Activated T-helper 1 cell treated with anti-CD3 and anti-CD28 coated beads, Interleukin-2, amount 50 U/mL, for 16 hours (primary cell): ENCODE data around the gene MAML3.
A peak's percentile ranks its signal among the peaks of the same experiment; 100 is the strongest.

Experiments used
- DNase-seq, 2 donors: peaks; one replicate each; pipeline ENCODE4 v3.0.0-alpha.2; 2020; ENCODE audit warnings: low read depth in 1 of 2, low spot score in 1 of 2

The MAML3 gene

DNA sequence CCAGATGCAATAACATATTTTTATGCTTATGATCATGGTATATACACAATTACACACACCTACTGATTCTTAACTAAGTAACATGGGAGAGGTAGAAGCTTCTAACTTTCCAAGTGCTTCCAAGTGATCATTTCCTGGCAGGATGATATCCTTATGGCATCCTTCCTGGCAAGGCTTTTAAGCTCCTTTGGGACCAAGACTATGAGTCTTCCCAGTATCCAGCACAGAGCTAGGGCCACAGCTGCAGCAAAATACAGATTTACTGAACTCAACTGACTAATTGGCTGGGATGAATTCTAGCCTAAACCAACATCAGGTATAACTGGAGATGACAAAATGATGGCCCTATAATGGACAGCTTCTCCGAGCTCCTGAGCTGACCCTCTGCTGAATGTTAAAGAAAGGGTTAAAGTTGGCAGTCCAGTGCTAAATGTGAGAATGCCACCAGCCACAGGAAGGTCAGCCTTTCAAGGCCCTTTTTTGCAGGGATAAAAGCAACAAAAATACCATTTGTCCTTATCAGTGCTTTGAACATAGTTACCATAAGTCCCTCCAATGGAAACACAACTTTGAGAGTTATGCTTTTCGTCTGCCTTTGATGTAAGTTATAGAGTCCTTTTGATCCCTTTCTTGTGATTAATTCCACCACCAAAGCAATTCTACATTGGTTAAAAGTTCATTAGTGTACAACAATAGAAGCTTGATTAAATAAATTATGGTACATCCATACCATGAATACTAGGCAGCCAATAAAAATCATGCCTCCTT is 415.0 kb downstream of the MAML3 start:
- no peak for DNase-seq

DNA sequence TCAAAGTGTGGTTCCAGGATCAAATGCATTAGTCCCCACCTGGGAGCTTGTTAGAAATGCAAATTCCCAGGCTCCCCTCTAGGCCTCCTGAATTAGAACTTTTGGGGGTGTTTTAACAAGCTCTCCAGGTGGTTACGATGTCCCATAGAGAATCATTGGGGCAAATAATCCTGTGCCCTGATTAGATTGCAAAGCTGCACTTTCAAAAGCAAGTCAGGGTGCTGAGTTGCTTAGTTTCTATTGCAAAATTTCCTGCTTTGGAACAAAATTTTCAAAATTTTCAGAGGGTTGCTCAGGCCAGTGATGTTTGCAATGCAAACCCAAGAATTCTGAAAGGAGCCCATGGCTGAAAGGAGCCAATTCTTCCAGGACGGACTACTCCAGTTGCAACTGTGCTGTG is 417.3 kb downstream of the MAML3 start:
- no peak for DNase-seq

GRCh38 chr4:139736274-139736660 is 417.7 kb downstream of the MAML3 start:
- no peak for DNase-seq

- no peak for DNase-seq
These were observed 418.4 kb downstream of the MAML3 start for GRCh38 chr4:139735381-139736273.

DNA sequence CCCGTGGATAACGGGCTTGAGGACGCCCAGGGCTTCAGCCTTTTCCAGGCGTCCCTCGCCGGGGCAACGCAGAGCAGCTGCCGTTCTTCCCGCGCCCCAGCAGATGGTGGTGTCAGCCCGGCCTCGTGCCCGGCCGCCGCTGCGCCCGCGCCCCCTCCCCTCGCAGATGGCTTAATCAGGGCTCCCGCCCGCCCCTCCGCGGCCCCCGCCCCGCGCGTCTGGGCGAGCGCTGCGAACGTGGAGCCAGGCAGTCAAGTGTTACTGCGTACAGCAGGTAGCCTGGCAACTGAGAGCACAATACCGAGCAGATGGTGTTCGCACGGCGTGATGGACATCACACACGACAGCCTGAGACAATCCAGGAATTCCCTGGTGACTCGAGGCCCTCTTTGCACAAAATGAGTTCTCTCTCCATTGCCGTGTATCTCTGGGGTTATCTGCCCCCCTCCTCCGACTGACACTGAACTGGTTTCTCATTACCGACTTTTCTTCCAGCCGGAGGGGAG is 419.1 kb downstream of the MAML3 start:
- DNase-seq = peak in 1 of 2 donors; percentile 19

DNA sequence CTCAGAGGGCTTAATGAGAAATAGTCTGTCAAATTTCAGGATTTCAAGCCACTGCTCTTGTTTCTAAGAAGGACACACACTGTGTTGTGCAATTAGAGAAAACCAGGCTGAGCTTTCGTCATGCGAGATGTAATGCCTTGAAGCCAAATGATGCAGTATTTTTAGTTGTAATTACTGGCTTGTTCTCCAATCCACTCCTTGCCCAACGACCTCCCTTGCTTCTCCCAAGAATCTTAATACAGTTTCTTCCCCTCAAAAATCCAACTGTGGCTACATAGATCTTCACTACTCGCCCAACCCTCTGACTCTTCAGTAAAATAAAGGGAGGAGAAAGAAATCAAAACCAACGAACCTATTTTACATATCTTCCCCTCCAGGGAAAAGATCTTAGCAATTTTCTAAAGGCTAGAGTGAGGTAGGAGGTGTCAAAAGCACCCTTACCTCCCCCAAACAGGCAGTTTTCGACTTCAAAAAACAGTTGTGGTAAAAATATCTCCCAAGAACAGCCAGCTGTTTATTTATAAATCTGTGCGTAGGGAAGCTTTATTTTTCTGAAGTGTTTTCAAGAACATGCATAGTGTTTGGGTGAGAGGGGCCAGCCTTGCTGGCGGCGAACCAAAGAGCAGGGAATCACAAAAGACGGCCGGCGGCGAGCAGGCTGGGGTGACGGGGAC is 419.6 kb downstream of the MAML3 start:
- no peak for DNase-seq

DNA sequence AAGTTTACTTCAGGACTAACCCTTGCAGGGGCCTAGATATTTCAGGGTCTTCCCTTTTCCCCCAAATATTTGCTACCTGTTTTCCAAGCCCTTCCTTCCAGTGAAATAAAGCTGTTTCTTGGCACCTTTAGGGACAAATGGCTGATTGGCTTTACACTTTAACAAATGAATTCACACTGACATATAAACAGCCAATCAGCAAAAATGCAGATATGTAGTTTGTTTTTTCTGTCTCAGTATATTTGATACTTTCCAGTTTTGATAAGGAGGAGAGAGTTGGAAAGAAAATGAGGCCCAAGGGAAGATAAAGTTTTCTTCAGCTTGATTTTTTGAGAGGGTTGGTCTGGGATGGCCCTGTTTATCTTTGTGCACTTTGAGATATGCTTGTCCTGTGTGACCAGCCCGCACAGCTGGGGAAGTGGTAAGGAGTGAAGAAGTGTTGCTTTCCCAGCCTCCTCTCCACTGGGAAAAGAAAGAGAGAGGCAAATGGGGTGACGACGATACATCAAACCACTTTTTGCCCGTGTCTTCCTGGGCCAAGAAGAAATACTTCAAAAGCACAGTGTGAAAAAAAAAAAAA is 420.9 kb downstream of the MAML3 start:
- no peak for DNase-seq

DNA sequence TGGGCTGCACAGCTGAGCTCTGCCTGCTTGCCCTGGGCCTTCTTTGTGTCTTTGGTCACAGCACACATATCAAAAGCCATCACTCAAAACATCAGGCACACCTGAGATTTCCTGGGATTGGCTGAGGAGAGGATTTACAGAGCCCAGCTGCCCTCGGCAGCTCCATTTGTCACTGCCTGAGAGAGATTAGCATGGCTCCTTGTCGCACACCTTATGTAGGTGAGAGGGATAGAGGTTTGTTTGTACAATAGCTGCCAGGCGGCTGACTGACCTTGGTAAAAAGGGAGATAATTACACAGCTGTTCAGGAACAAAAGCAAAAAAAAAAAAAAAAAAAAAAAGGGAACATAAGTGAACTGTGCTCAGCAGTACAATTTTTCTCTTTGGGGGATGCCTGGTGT is 425.1 kb downstream of the MAML3 start:
- no peak for DNase-seq

- no peak for DNase-seq
These were observed 425.8 kb downstream of the MAML3 start for GRCh38 chr4:139728146-139728545.

GRCh38 chr4:139726615-139727014 is 427.4 kb downstream of the MAML3 start:
- DNase-seq = no peak

- DNase-seq = no peak
These were observed 428.7 kb downstream of the MAML3 start for GRCh38 chr4:139725236-139725635.

DNA sequence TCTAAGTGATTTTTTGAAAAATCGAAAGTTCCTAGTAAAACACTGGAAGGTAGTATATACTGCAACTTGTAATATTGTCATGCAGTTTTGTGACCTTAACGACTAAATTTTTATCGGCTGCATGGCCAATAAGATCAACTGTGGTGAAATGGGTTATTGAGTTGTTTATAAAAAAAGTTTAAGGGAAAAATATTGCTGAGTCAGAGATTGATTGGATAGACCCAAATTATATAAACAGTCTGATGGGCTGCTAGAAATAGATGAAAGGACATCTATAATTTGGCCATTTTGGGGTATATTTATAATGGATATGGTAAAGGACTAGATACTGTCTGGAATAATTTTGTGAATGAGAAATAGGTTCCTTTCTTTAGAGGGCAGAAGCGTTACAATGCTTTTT is 432.2 kb downstream of the MAML3 start:
- DNase-seq = no peak

- DNase-seq = no peak
These were observed 433.2 kb downstream of the MAML3 start for GRCh38 chr4:139720806-139721205.

GRCh38 chr4:139719381-139720101 is 434.4 kb downstream of the MAML3 start:
- DNase-seq = no peak

DNA sequence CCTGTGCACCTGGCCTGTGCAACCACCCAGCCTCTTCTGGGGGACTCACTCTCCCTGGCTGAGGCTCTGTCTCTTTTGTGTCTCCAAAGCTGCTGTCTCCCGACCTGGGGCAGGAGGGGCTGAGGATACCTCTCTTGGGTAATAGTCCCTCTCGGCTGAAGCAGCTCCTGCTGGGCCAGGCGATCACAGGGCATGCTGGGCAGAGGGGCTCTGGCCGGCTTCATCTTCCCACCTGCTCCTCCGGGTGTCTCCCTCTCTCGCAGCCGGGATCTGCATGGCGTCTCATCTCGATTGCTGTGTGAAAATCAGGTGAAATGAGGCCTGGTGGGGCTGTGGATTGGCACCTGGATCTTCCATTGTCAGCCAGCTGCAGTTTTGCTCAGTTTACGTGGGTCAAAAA is 435.2 kb downstream of the MAML3 start:
- no peak for DNase-seq

- no peak for DNase-seq
These were observed 435.6 kb downstream of the MAML3 start for GRCh38 chr4:139718358-139718757.

- DNase-seq = no peak
These were observed 438.1 kb downstream of the MAML3 start for GRCh38 chr4:139715746-139716391.

- DNase-seq = no peak
These were observed 441.1 kb downstream of the MAML3 start for GRCh38 chr4:139712882-139713281.

- no peak for DNase-seq
These were observed 442.5 kb downstream of the MAML3 start for GRCh38 chr4:139711461-139711860.

DNA sequence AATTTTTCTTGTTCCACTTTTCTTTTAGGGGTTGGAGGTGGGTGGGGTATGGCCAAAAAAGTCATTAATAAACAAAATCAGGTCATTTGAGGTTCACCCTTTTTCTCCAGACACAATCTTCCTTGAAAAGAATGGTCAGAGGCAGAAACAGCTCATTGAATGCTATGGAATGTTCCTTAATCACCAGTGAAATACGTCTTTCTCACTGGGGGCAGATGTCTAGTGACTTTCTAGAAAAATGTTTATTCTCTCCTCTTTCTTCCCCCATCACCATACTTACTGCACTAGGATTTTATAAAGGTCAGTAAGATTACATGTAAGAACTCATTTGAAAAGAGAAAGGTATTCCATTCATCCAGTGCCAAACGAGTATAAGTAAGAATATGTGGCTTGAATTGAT is 443.9 kb downstream of the MAML3 start:
- DNase-seq = no peak
